HG03469 (cell line): ENCODE measurements around the gene SPATA25.
"Not testable (repeated sequence)": the region's sequence is repeated elsewhere in the genome, so short reads cannot be mapped to it uniquely, and the experiment has no call there.

Experiments
- ATAC-seq: cut with Tn5 transposase; IDR thresholded peaks from one replicate; pipeline ENCODE4 v1.9.1; 2021; ENCODE audit warnings: mild to moderate bottlenecking, moderate library complexity, moderate number of reproducible peaks; ENCODE audit not compliant: unreplicated experiment

Gene SPATA25

GRCh38 chr20:45894797-45895196 lies 7.4 kb upstream of the SPATA25 start:
- ATAC-seq: no peak

GRCh38 chr20:45893831-45894230 lies 6.4 kb upstream of the SPATA25 start:
- ATAC-seq: no peak

GRCh38 chr20:45892828-45893500 lies 5.5 kb upstream of the SPATA25 start:
- no peak for ATAC-seq

GRCh38 chr20:45892049-45892825 lies 4.8 kb upstream of the SPATA25 start:
- no peak for ATAC-seq

- ATAC-seq: no peak
These were observed 3.9 kb upstream of the SPATA25 start, which contains the start of the genes CTSA and NEURL2 for GRCh38 chr20:45890985-45891983. TSS of gene CTSA (plus strand) at chr20:45891335. CDS start at chr20:45891569, 234 bp downstream. TSS of gene NEURL2 (minus strand) at chr20:45891208. CDS start at chr20:45890991, 217 bp downstream.

GRCh38 chr20:45890077-45890984 lies 2.9 kb upstream of the SPATA25 start:
- ATAC-seq: no peak

GRCh38 chr20:45888681-45889080 lies 1.3 kb upstream of the SPATA25 start:
- ATAC-seq: no peak

- ATAC-seq: no peak
These were observed 654 bp downstream of the SPATA25 start for GRCh38 chr20:45886590-45887345.

GRCh38 chr20:45883100-45883469 lies 4.3 kb downstream of the SPATA25 start:
- ATAC-seq: no peak

- ATAC-seq: no peak
These were observed 4.8 kb downstream of the SPATA25 start for GRCh38 chr20:45882469-45883099.

GRCh38 chr20:45880988-45881788 lies 6.2 kb downstream of the SPATA25 start, which contains the start of gene ZSWIM1:
TSS of gene ZSWIM1 (plus strand) at chr20:45881227. CDS start at chr20:45882593, 1,366 bp downstream.
- ATAC-seq: peak; percentile 90

- ATAC-seq: no peak
These were observed 9.2 kb downstream of the SPATA25 start for GRCh38 chr20:45878076-45878761.

GRCh38 chr20:45874576-45874975 lies 12.8 kb downstream of the SPATA25 start:
- ATAC-seq: no peak

GRCh38 chr20:45874104-45874481 lies 13.3 kb downstream of the SPATA25 start:
- not testable (repeated sequence) for ATAC-seq

- no peak for ATAC-seq
These were observed 13.9 kb downstream of the SPATA25 start for GRCh38 chr20:45873409-45874103.

GRCh38 chr20:45872626-45873025 lies 14.8 kb downstream of the SPATA25 start:
- ATAC-seq: no peak

GRCh38 chr20:45867819-45868176 lies 19.6 kb downstream of the SPATA25 start:
- no peak for ATAC-seq
